Right hindlimb (tissue), 1 donor: ENCODE data around the gene ITLN1.
"Not testable (repeated sequence)": the region's sequence is repeated elsewhere in the genome, so short reads cannot be mapped to it uniquely, and the experiment has no call there.

Experiments
- DNase-seq: peaks from one replicate; pipeline ENCODE4 v3.0.0-alpha.2; 2018

ITLN1 gene

DNA sequence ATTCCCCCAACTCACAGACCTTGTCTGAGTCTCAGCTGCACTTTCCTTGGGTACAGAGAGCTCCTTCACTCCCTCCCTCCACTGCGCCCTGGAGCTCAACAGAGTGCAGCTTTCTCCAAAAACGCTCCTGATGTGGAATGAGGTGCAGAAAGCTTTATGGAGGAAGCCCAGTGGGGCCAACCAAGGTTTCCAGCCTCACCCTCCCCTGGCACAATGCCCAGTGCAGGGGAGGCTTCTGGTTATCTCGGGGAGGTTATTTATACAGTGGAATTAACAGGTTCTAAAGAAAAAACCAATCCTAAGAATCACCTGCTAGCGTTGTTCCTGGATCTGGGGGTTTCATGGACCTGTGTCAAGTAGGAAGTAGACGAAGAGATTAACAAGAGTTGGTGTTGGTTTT lies at the start of gene ITLN1:
TSS of gene ITLN1 (minus strand) at position 139 of the 400 bp plus-strand sequence. CDS start 303 bp downstream, outside the sequence.
- DNase-seq: no peak

DNA sequence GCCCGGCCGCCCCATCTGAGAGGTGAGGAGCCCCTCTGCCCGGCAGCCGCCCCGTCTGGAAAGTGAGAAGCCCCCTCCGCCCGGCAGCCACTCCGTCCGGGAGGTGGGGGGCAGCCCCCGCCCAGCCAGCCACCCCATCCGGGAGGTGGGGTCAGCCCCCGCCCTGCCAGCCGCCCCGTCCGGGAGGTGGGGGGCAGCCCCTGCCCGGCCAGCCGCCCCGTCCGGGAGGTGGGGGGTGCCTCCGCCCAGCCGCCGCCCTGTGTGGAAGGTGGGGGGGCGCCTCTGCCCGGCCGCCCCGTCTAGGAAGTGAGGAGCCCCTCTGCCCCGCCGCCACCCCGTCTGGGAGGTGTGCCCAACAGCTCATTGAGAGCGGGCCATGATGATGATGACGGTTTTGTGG lies 48.3 kb upstream of the ITLN1 start:
- not testable (repeated sequence) for DNase-seq

DNA sequence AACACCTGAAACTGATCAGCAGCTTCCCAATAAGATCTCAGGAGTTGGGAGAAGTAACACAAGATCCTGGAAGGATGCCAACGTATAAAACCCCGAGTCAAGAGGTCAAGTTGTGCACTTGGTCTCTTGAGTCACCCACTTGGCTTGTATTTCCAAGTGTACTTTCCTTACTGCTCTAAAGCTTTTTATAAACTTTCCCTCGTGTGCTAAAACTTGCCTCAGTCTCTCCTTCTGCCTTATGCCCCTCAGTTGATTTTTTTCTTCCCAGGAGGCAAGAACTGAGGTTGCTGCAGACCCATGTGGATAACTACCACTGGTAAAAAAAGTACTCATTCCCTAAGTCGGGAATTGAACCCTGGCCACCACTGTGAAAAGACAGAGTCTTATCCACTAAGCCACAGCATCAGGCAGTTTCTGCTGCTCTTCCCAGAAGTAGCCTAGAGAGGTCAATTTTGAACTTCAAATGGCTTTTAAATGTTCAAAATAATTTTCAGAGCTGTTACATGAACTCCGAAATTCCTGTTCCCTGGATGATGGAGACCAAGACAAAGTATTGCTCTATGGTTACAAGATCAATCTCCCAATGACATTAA lies 40.8 kb upstream of the ITLN1 start:
- no peak for DNase-seq

DNA sequence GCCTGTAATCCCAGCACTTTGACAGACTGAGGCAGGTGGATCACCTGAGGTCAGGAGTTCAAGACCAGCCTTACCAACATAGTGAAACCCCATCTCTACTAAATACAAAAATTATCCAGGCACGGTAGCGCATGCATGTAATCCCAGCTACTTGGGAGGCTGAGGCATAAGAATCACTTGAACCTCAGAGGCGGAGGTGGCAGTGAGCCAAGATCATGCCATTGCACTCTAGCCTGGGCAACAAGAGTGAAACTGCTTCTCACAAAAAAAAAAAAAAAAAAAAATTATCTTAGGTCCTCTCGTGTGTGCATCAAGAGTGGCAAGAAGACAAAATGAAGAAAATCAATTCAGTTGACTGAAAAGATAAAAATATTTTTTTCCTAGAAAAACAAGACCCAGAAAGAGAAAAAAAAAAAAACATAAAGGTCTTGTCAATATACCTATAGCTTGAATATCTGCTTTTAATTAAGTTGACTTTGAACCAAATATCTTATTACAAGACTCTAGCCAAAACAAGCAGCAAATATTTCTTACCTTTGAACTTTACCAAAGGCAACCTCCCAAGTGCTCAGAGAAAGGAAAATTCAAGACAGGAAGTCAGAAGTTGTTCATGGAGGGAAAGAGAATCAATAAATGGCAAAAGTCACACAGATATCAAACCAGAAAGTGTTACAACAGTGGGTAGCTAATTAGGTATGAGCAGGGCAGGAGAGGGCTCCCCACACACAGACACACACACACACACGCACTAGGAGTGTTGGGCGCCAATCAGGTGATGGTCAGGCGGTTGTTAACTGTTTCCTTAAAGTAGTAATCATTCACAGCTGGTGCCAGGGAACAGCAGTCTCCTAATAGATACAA lies 40.0 kb upstream of the ITLN1 start:
- DNase-seq: no peak

DNA sequence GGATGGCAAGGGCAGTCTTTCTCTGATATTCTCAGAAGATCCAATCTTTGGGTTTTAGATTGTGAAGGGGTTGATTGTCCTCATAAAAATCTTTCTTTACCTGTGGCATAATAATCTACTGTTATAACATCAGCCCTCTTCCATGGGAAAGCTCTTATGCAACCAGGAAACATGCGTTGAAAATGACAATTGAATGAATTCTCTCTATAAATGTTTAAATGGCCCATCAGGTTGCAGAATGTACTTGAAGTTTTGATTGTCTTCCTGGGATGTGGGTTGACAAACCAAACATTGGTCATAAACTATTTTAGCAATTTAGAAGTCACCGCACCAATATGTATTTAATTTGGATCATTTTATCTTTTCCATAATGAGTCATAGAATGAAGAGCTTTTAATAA lies 31.7 kb upstream of the ITLN1 start:
- DNase-seq: no peak

DNA sequence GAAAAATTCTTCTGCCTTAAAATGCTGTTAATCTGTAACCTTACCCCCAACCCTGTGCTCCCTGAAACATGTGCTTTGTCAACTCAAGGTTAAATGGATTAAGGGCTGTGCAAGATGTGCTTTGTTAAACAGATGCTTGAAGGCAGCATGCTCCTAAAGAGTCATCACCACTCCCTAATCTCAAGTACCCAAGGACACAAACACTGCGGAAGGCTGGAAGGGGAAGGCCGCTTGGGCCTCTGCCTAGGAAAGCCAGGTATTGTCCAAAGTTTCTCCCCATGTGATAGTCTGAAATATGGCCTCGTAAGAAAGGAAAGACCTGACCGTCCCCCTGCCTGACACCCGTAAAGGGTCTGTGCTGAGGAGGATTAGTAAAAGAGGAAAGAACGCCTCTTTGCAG lies 28.2 kb upstream of the ITLN1 start:
- DNase-seq: not testable (repeated sequence)

DNA sequence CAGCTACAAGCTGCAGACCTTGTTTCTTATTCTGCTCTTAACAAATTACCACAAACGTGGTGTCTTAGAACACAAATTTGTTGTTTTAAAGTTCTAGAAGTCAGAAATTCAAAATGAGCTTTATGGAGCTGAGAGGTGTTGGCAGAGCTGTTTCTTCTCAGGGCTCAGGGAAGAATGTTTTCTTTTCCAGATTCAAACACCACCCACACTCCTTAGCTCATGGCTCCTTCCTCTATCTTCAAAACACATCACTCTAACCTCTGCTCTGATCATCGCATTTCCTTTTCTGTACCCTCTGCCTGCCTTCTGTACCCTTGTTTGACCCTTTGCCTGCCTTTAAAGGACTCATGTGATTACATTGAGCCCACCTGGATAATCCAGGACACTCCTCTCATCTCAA lies 26.9 kb upstream of the ITLN1 start:
- no peak for DNase-seq

DNA sequence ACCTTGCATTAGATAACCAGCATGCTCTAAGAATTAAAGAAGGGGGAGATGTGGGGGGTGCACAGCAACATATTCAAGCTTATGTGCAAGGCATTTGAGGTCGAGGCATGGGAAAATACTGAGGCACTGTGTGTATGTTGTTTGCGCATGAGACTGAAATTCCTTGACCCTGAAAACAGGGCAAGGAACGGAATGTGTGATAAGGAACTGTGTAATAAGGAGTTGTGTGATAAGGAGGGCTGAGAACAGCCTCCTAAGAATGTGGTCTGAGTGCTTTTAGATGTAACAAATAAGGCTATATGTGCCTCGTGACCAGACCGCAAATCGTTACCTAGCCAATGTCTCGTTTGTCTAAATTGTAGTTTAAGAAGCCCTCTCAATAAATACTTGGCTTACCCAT lies 26.5 kb upstream of the ITLN1 start:
- no peak for DNase-seq

DNA sequence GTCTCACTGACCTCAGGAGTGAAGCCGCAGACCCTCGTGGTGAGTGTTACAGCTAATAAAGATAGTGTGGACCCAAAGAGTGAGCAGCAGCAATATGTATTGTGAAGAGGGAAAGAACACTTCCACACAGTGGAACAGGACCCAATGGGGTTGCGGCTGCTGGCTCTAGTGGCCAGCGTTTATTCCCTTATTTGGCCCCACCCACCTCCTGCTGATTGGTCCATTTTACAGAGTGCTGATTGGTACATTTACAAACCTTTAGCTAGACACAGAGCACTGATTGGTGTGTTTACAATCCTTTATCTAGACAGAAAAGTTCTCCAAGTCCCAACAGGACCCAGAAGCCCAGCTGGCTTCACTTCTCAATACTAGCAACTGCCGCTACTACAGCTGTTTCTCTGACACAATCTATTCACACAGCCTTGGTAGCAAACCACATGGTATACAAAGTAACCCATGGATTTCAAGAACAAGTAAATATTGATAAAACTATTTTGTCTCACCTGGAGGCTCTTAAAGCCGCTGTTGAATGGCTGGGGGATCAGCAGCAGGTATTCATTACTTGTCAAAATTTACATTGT lies 25.3 kb upstream of the ITLN1 start:
- no peak for DNase-seq

DNA sequence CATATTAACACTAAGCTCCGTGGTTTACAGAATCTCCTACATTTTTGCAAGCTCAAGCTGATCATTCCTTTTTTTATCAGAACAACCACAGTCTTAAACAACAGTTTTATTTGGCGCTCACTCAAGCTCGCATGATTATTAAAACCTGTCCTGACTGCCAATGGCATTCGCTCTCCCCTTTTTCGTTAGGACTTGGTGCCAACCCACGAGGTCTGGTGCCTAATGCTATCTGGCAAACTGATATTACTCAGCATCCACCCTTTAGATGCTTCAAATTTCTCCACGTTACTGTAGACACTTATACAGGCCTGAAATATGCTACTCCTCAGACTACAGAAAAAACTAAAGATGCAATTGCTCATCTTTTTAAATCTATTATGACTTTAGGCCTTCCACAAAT lies 23.0 kb upstream of the ITLN1 start:
- DNase-seq: no peak

DNA sequence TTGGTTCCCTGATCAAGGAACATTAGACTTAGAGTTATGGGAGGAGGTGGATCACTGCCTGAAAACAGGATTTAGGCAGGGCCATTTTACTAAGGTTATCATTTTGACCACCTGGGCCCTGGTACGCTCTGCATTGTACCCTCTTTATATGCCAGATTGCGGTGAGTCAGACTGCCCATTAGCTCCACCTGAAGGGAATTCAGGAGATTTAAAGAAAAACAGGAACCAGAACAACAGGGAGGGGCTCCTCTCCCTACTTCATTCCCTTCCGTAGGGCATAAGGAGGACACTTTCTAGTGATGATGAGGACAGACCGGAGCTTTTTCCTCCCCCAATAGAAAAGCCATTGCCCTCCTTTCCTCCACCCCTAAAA lies 20.6 kb upstream of the ITLN1 start:
- no peak for DNase-seq

DNA sequence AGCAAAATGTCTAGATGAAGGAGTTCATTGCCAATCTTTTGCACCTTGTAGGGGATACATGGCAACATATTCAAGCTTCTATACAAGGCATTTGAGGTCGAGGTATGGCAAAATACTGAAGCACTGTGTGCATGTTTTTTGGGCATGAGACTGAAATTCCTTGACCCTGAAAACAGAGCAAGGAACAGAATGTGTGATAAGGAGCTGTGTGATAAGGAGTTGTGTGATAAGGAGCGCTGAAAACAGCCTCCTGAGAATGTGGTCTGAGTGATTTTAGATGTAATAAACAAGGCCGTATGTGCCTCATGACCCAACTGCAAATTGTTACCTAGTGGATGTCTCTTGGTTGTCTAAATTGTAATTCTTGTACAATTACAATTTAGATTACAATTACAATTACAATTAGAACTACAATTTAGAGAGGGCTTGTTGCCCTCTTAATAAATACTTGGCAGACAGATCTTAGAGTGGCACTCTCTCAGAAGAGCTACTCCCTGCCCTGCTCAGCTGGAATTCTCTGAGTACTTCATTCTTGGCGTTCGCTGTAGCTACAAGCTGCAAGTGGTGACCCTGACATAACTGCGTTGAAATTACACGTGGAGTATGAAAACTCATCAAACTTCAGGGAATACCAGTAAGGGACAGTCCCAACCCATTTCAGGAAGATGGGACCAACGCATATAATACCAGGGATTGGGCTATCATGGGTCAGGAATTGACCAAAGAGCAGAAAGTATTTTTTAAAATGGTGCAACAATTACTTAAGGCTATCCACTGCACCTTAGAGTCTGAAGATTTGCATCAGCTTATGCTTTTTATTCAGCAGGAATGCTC lies 20.0 kb upstream of the ITLN1 start:
- DNase-seq: no peak

DNA sequence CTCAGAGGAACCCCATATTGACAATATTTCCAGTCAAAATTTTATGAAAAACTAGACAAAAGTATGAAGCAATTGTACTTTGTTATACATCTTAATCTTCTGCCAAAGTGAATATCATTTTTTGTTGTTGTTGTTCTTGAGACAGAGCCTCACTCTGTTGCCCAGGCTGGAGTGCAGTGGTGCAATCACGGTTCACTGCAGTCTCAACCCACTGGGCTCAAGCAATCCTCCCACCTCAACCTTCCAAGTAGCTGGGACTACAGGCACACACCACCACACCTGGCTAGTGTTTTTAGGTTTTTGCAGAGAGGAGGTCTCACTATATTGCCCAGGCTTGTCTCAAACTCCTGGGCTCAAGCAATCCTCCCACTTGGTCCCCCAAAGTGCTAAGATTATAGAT lies 17.3 kb upstream of the ITLN1 start:
- DNase-seq: not testable (repeated sequence)

DNA sequence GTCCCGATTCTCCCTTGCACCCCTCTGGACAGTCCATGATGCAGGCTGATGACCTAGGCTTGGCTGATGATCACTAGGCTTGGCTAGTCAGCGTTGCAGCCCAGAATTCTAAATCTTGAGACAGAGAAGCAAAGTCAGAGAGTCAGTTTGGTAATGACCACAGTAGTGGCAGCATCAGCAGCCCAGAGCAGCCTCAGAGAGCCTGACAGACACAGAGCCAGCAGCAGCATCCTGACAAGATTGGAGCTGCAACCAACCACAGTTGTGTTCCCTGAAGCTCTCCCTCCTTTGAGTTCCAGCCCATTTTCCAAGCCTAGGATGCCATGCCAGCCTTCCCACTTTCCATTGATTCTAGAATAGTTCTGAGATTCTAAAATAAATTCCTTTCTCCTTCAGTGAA lies 16.8 kb upstream of the ITLN1 start:
- DNase-seq: no peak

DNA sequence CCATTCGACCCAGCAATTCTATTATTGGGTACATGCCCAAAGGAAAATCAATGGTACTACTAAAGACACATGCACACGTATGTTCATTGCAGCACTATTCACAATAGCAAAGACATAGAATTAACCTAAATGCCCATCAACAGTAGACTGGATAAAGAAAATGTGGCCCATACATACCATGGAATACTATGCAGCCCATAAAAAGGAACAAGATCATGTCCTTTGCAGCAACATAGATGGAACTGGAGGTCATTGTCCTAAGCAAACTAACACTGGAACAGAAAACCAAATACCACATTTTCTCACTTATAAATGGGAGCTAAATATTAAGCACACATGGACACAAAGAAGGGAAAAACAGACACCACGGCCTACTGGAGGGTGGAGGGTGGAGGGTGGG lies 15.7 kb upstream of the ITLN1 start:
- DNase-seq: not testable (repeated sequence)

DNA sequence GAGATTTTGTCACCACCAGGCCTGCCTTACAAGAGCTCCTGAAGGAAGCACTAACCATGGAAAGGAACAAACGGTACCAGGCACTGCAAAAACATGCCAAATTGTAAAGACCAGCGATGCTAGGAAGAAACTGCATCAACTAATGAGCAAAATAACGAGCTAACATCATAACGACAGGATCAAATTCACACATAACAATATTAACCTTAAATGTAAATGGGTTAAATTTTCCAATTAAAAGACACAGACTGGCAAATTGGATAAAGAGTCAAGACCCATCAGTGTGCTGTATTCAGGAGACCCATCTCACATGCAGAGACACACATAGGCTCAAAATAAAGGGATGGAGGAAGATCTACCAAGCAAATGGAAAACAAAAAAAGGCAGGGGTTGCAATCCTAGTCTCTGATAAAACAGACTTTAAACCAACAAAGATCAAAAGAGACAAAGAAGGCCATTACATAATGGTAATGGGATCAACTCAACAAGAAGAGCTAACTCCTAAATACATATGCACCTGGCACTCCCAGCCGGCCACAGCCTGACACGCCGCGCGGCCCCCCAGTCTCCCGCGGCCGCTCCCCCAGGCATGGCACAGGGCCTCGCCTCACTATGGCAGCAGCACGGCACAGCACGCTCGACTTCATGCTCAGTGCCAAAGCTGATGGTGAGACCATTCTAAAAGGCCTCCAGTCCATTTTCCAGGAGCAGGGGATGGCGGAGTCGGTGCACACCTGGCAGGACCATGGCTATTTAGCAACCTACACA lies 9.6 kb upstream of the ITLN1 start:
- DNase-seq: not testable (repeated sequence)

DNA sequence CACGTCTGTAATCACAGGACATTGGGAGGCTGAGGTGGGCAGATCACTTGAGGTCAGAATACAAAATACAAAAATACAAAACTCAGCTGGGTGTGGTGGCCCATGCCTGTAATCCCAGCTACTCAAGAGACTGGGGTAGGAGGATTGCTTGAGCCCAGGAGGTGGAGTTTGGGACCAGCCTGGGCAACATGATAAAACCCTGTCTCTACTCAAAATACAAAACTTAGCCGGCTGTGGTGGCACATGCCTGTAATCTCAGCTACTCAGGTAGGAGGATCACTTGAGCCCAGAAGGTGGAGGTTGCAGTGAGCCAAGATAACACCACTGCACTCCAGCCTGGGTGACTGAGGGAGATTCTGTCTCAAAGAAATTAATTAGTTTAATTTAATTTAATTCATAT lies 6.5 kb upstream of the ITLN1 start:
- DNase-seq: no peak

DNA sequence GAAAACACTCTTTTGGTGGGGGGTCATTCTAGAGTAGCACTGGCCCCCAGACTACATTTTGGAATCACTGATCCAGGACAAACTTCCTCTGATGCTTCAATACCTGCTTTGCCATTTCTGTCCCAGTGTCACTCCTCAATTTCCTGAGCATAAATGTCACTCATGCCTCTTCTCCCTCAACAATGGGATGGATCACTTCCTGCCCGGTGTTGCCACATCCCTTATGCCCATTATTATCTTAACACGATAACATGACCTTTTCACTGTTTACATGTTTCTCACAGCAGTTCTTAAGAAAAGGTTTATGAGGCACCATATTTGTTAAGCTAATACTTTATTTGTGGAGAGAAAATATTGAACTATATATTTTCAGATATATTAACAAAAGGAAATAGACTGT lies 3.9 kb upstream of the ITLN1 start:
- no peak for DNase-seq

DNA sequence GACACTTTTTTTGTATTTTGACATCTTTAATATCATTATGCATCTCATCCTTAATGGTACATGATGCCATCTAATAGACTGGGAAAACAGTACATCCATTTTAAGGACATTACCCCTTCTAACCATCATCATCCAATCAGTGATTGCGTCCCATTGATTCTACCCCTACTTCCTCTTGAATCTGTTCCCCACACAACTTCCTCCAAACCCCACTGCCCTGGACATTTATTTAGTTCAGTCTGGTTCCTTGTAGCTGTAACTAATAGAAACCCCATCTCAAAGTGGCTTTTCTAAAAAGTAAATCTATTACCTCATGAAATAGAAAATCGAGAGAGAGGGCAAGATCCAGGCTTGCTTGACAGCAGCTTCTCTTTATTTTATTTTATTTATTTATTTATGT lies 2.1 kb upstream of the ITLN1 start:
- DNase-seq: no peak

DNA sequence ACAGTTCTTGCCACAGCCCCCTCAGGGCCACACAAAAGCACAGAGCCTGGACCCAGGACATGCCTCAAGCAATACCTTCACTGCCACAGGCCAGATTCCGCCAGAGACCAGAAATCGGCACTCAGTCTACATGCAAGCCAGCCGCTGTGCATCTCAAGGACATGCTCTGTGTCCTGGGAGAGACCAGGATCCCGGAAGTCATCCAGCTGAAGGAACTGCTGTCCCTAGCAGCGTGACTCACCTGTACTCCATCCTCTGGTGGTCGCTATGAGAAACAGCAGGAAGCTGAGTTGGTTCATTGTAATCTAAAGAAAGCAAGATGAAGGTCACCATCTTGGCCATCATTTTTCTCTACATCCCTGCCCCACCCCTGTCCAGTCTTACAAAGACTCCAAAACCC lies 401 bp downstream of the ITLN1 start:
- no peak for DNase-seq

DNA sequence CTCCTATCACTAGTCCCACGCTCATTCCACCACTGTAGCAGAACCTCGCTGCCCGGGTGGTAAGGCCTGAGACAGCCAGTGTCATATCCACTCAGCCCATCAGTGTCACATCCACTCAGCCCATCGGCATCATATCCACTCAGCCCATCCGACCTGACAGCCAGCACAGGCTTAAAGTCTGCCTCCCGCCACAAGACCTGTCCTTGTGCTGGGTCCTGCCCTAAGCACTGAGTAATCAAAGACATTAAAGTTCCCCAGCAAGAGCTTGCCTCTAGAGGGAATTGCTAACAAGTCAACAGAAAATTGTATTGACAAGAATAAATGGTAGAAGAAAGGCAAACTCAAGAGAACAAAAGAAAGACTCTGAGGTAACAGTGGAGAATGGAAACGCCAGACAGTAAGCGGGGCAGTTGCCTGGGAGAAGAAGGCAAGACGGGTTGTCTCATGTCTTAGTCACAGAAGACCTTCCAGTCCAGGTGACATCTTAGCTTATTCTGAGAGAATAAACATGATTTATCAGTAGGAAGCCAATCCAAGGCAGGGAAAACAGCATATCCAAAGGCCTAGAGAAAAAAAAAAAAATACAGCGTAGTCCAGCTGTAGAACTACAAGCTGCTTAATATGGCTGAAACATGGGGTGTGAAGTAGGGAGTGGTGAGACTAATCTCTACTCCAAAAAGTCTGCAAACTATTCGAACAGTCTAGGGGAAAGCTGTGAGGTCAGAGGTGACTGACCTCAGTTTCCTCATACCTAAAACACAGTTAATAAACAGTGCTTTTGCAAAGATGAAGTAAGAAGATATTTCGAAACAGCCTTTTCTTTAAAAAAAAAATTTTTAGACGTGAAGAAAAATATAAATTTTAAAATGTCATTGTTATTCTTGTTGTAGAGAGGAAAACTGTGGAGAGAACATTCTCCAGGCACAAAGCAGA lies 1.1 kb downstream of the ITLN1 start:
- DNase-seq: no peak
